CD4-positive, alpha-beta T cell (primary cell): ENCODE measurements around the gene CAMTA1. TPM values are rescaled to one million over a fixed set of nuclear protein-coding genes. Genes with fewer than 3 reads are reported as not detected.

Source experiments
- ATAC-seq: fragments of 200-7000 bp; cut with Tn5 transposase; one replicate; pipeline ENCODE4 v1.10.0; 2022; ENCODE audit warnings: mild to moderate bottlenecking; ENCODE audit not compliant: poor library complexity
- CTCF ChIA-PET: fragments of 350-600 bp; sonication (Branson Sonifier 250); formaldehyde crosslinking; loops from one replicate; lab custom pipeline; 2021; ENCODE audit warnings: antibody characterized with exemption, inconsistent platforms; lab: Charles Lee
- POLR2A ChIA-PET: fragments of 350-600 bp; sonication (Branson Sonifier 250); formaldehyde crosslinking; loops from one replicate; lab custom pipeline; 2021; ENCODE audit warnings: antibody characterized with exemption, inconsistent platforms; lab: Charles Lee
- DNase-seq, 14 experiments: peaks; one replicate each; pipeline ENCODE4 v3.0.0-alpha.2; 2013 to 2020; ENCODE audit warnings: mixed read lengths in 2 of 14
- H3K27ac ChIP-seq, 2 donors: one replicate each; pipeline versions ENCODE4 v1.5.1 to v1.7.0; 2013; ENCODE audit warnings: low read length in 2 of 2, low read depth in 1 of 2, mild to moderate bottlenecking in 1 of 2
- H3K27me3 ChIP-seq, 2 experiments: 1 replicate in 1 of 2; 2 replicates in 1 of 2; pipeline versions ENCODE4 v1.6.1 to v1.7.0; 2013; ENCODE audit warnings: low read length in 2 of 2, control low read depth in 1 of 2, mild to moderate bottlenecking in 1 of 2, moderate library complexity in 1 of 2; ENCODE audit not compliant: insufficient read depth in 2 of 2, control insufficient read depth in 1 of 2
- H3K36me3 ChIP-seq: one replicate; pipeline ENCODE4 v1.6.1; 2013; ENCODE audit warnings: low read length, control low read depth; ENCODE audit not compliant: insufficient read depth
- H3K4me1 ChIP-seq: one replicate; pipeline ENCODE4 v1.6.1; 2013; ENCODE audit warnings: low read length, control low read depth; ENCODE audit not compliant: insufficient read depth
- H3K4me3 ChIP-seq: one replicate; pipeline ENCODE4 v1.5.1; 2013; ENCODE audit warnings: mild to moderate bottlenecking, low read length, moderate library complexity
- H3K9me3 ChIP-seq, 2 experiments: 1 replicate in 1 of 2; 2 replicates in 1 of 2; pipeline versions ENCODE4 v1.6.1 to v1.7.0; 2013; ENCODE audit warnings: low read length in 2 of 2, mild to moderate bottlenecking in 2 of 2, control low read depth in 1 of 2, moderate library complexity in 1 of 2; ENCODE audit not compliant: control insufficient read depth in 1 of 2, insufficient read depth in 1 of 2
- H3K27ac Mint-ChIP-seq: one replicate; pipeline ENCODE4 v1.8.0; 2020; ENCODE audit warnings: mixed read lengths
- H3K27me3 Mint-ChIP-seq: one replicate; pipeline ENCODE4 v1.8.0; 2021; ENCODE audit warnings: mixed read lengths
- H3K36me3 Mint-ChIP-seq: one replicate; pipeline ENCODE4 v1.8.0; 2021; ENCODE audit warnings: low read depth, mixed read lengths
- H3K4me1 Mint-ChIP-seq: one replicate; pipeline ENCODE4 v1.8.0; 2021; ENCODE audit warnings: low read depth, mixed read lengths
- H3K4me3 Mint-ChIP-seq: one replicate; pipeline ENCODE4 v1.8.0; 2020; ENCODE audit warnings: mild to moderate bottlenecking, mixed read lengths
- H3K9me3 Mint-ChIP-seq: one replicate; pipeline ENCODE4 v1.8.0; 2020; ENCODE audit warnings: mixed read lengths
- intact Hi-C, 2 experiments: fragments of 100-400 bp; cut with DNase I in 1 of 2; cut with micrococcal nuclease in 1 of 2; formaldehyde crosslinking; loops; one replicate each; pipeline versions ENCODE4 v1.15.1 to v1.9.0; 2023 to 2025; cut with DNase I, micrococcal nuclease
- total RNA-seq, 174 experiments: library from RNA in 2 of 174; stranded (reverse) in 2 of 174; gene quantifications; one replicate each; pipeline ENCODE4 v1.2.3 and lab custom pipeline; 2021 to 2026
- TF ChIP-seq, protein P1 (sequence below): fragments of 200-600 bp; IDR thresholded peaks from one replicate; pipeline ENCODE4 v1.8.0; 2022; ENCODE audit warnings: antibody characterized with exemption, mild to moderate bottlenecking

The CAMTA1 gene
- total RNA-seq, 2 experiments from 2014 or later = 38.6 to 39.3 TPM

DNA sequence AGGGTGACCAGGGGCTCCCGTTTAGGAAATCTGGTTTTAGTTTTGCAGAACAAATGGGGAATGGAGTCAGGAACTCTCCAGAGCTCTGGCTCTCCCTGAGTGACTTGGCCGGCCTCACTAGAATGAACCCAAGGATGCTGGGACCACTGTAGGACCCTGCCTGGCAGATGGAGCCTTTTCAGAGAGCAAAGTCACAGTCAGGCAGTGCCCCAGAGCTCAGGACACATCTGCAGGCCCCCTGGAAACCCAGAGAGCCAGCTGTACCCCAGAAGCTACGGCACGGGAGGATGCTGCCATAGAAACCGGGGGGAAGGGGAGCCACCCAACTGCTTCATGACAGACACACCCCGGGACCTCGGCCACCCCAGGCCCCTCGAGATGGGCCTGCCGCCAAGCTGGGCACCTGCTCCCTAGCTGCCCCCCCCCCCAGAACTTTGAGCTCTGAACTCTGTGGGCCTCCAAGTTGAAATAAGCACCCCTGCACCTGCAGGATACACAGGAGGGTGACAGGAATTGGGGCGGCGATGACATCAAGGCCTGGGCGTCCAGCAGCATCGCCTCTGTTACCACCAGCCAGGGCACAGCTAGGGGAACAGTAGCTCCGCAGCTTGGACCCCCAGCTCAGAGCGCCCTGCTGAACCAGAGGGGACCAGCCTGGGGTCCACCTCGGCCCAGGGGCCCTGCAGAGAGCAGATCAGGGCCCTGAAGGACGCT, 894.1 kb downstream of the CAMTA1 start:
- no peaks in the 10 kb centered on the region for H3K27me3 Mint-ChIP-seq
- ATAC-seq = no peak
- Histone ChIP-seq H3K9me3 (no peaks in the 10 kb centered on the region), H3K27me3 (peaks cover 0 to 6% of the 10 kb centered on the region in 2 experiments), H3K4me1 (peaks cover 15% of the 10 kb centered on the region), H3K36me3 (no peaks in the 10 kb centered on the region), H3K4me3 (peak overlapping the region; percentile 49), H3K27ac (no peak overlapping the region)
- CTCF ChIA-PET = interaction anchor here (1.2 kb wide), 1 partner anchor 12 kb away, joined by 5 read pairs; no protein-coding TSS in a partner anchor
- H3K9me3 Mint-ChIP-seq = no peaks in the 10 kb centered on the region
- POLR2A ChIA-PET = interaction anchor here (0.7 to 3.0 kb wide), 3 partner anchors 20 to 73 kb away, joined by 3 to 22 read pairs (median 4); no protein-coding TSS in a partner anchor
- no peak for DNase-seq
- H3K4me3 Mint-ChIP-seq = peak overlapping the region; percentile 63
- no peaks in the 10 kb centered on the region for H3K4me1 Mint-ChIP-seq
- H3K27ac Mint-ChIP-seq = no peak overlapping the region
- TF ChIP-seq, protein P1, sequence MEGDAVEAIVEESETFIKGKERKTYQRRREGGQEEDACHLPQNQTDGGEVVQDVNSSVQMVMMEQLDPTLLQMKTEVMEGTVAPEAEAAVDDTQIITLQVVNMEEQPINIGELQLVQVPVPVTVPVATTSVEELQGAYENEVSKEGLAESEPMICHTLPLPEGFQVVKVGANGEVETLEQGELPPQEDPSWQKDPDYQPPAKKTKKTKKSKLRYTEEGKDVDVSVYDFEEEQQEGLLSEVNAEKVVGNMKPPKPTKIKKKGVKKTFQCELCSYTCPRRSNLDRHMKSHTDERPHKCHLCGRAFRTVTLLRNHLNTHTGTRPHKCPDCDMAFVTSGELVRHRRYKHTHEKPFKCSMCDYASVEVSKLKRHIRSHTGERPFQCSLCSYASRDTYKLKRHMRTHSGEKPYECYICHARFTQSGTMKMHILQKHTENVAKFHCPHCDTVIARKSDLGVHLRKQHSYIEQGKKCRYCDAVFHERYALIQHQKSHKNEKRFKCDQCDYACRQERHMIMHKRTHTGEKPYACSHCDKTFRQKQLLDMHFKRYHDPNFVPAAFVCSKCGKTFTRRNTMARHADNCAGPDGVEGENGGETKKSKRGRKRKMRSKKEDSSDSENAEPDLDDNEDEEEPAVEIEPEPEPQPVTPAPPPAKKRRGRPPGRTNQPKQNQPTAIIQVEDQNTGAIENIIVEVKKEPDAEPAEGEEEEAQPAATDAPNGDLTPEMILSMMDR = no peak
- no peaks in the 10 kb centered on the region for H3K36me3 Mint-ChIP-seq
- intact Hi-C loops = no loop called here

DNA sequence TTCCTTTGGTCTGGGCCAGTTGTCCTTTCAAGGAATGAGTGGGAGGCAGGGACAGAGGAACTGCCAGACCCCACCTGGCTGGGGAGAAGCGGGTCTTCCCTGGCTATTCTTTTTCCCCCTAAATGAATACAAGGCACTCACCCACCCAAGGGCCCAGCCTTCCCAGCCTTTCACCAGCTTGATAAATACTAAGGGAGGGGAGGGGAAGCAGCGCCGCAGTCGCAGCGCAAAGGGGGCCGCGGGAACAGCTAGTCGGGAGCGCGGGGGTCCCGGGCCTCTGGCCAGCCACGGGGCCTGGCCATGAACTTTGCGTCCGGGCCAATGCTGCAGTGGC, 894.6 kb downstream of the CAMTA1 start:
- ATAC-seq (no peak), DNase-seq (no peak)
- ChIA-PET CTCF (no interaction called here), POLR2A (interaction anchor here (0.7 to 3.0 kb wide), 3 partner anchors 20 to 73 kb away, joined by 3 to 22 read pairs (median 4); no protein-coding TSS in a partner anchor)
- Histone ChIP-seq H3K36me3 (no peaks in the 10 kb centered on the region), H3K27ac (no peak overlapping the region), H3K27me3 (peaks cover 0 to 6% of the 10 kb centered on the region in 2 experiments), H3K9me3 (no peaks in the 10 kb centered on the region), H3K4me1 (peaks cover 15% of the 10 kb centered on the region), H3K4me3 (peak overlapping the region; percentile 49)
- Mint-ChIP-seq H3K9me3 (no peaks in the 10 kb centered on the region), H3K4me3 (peak overlapping the region; percentile 54), H3K36me3 (no peaks in the 10 kb centered on the region), H3K4me1 (no peaks in the 10 kb centered on the region), H3K27me3 (no peaks in the 10 kb centered on the region), H3K27ac (no peak overlapping the region)
- intact Hi-C loops = no loop called here
- TF ChIP-seq, protein P1 = no peak

- H3K9me3 Mint-ChIP-seq = no peaks in the 10 kb centered on the region
- H3K36me3 ChIP-seq = no peaks in the 10 kb centered on the region
- TF ChIP-seq, protein P1 = no peak
- peak; percentile 79 for ATAC-seq
- H3K4me1 Mint-ChIP-seq = no peaks in the 10 kb centered on the region
- H3K4me3 Mint-ChIP-seq = peak overlapping the region; percentile 84
- peaks cover 0 to 6% of the 10 kb centered on the region in 2 experiments for H3K27me3 ChIP-seq
- DNase-seq = peak in 13 of 14 experiments; percentile 14 to 74 (median 47)
- POLR2A ChIA-PET = interaction anchor here (0.7 to 3.0 kb wide), 5 partner anchors 18 to 72 kb away, joined by 3 to 22 read pairs (median 5); no protein-coding TSS in a partner anchor
- no peak overlapping the region for H3K27ac Mint-ChIP-seq
- H3K27ac ChIP-seq = no peak overlapping the region
- H3K4me3 ChIP-seq = peak overlapping the region; percentile 49
- intact Hi-C loops = no loop called here
- no peaks in the 10 kb centered on the region for H3K9me3 ChIP-seq
- H3K36me3 Mint-ChIP-seq = no peaks in the 10 kb centered on the region
- peaks cover 15% of the 10 kb centered on the region for H3K4me1 ChIP-seq
- CTCF ChIA-PET = no interaction called here
- H3K27me3 Mint-ChIP-seq = no peaks in the 10 kb centered on the region
Measured at GRCh38 chr1:7680207-7680954, 895.1 kb downstream of the CAMTA1 start.
